SH-SY5Y (cell line): ENCODE measurements around the gene NEO1.

Source experiments
- GATA2 ChIP-seq: IDR thresholded peaks from 2 replicates; pipeline ENCODE4 v1.6.1; 2011; ENCODE audit warnings: mild to moderate bottlenecking, low read depth, low read length
- GATA3 ChIP-seq: IDR thresholded peaks from 2 replicates; pipeline ENCODE4 v1.6.1; 2011; ENCODE audit warnings: low read depth, mild to moderate bottlenecking, low read length, moderate library complexity

GRCh38 chr15:73334086-73334485 lies 281.8 kb downstream of the NEO1 start:
- TF ChIP-seq GATA2 (no peak), GATA3 (no peak)
